BE2C (cell line): Measurements from ENCODE around the gene CILP.

Experiments
- DNase-seq: peaks from one replicate; pipeline ENCODE4 v3.0.0-alpha.2; 2020
- H3K27me3 ChIP-seq: fragments of 250-450 bp; sonication (Bioruptor Pico); 2 replicates; pipeline ENCODE4 v1.5.1; 2020; ENCODE audit warnings: mild to moderate bottlenecking
- H3K36me3 ChIP-seq: fragments of 250-450 bp; sonication (Bioruptor Pico); 2 replicates; pipeline ENCODE4 v1.5.1; 2020; ENCODE audit warnings: mild to moderate bottlenecking
- H3K4me1 ChIP-seq: fragments of 250-450 bp; sonication (Bioruptor Pico); 2 replicates; pipeline ENCODE4 v1.5.1; 2020
- H3K4me3 ChIP-seq: 2 replicates; pipeline ENCODE4 v1.5.1; 2011; ENCODE audit warnings: low read depth, low read length
- H3K9me3 ChIP-seq: fragments of 250-450 bp; sonication (Bioruptor Pico); 2 replicates; pipeline ENCODE4 v1.5.1; 2020
- CTCF ChIP-seq: IDR thresholded peaks from 2 replicates; pipeline ENCODE4 v1.5.1; 2012; ENCODE audit warnings: mild to moderate bottlenecking, low read depth, low read length

CILP gene

GRCh38 chr15:65204236-65204930 is 6.9 kb downstream of the CILP start:
- Histone ChIP-seq H3K27me3 (no peaks in the 10 kb centered on the region), H3K4me1 (peaks cover 3% of the 10 kb centered on the region; the same call in 1 of the 2 replicates), H3K4me3 (no peak overlapping the region), H3K36me3 (no peaks in the 10 kb centered on the region), H3K9me3 (no peaks in the 10 kb centered on the region)
- TF ChIP-seq CTCF: no peak
- no peak for DNase-seq

- no peaks in the 10 kb centered on the region for H3K27me3 ChIP-seq
- no peaks in the 10 kb centered on the region for H3K4me1 ChIP-seq
- DNase-seq: no peak
- no peaks in the 10 kb centered on the region for H3K36me3 ChIP-seq
- no peak overlapping the region for H3K4me3 ChIP-seq
- no peak for TF ChIP-seq CTCF
- H3K9me3 ChIP-seq: no peaks in the 10 kb centered on the region
These were observed 9.4 kb downstream of the CILP start for GRCh38 chr15:65201918-65202317.

GRCh38 chr15:65198571-65198970 is 12.7 kb downstream of the CILP start:
- H3K9me3 ChIP-seq: no peaks in the 10 kb centered on the region
- H3K4me3 ChIP-seq: no peak overlapping the region
- no peaks in the 10 kb centered on the region for H3K27me3 ChIP-seq
- TF ChIP-seq CTCF: no peak
- H3K36me3 ChIP-seq: no peaks in the 10 kb centered on the region
- no peaks in the 10 kb centered on the region for H3K4me1 ChIP-seq
- no peak for DNase-seq

GRCh38 chr15:65197337-65197645 is 14.0 kb downstream of the CILP start:
- Histone ChIP-seq H3K4me1 (no peaks in the 10 kb centered on the region), H3K36me3 (no peaks in the 10 kb centered on the region), H3K4me3 (no peak overlapping the region), H3K9me3 (no peaks in the 10 kb centered on the region), H3K27me3 (no peaks in the 10 kb centered on the region)
- TF ChIP-seq CTCF: no peak
- no peak for DNase-seq

GRCh38 chr15:65196637-65197336 is 14.5 kb downstream of the CILP start:
- TF ChIP-seq CTCF: no peak
- no peak for DNase-seq
- no peaks in the 10 kb centered on the region for H3K27me3 ChIP-seq
- no peak overlapping the region for H3K4me3 ChIP-seq
- H3K4me1 ChIP-seq: no peaks in the 10 kb centered on the region; the same call in 1 of the 2 replicates
- no peaks in the 10 kb centered on the region for H3K36me3 ChIP-seq
- no peaks in the 10 kb centered on the region for H3K9me3 ChIP-seq

GRCh38 chr15:65195548-65195923 is 15.7 kb downstream of the CILP start:
- no peaks in the 10 kb centered on the region; the same call in 1 of the 2 replicates for H3K4me1 ChIP-seq
- no peak for DNase-seq
- no peak for TF ChIP-seq CTCF
- H3K36me3 ChIP-seq: no peaks in the 10 kb centered on the region
- H3K27me3 ChIP-seq: no peaks in the 10 kb centered on the region
- no peak overlapping the region for H3K4me3 ChIP-seq
- no peaks in the 10 kb centered on the region for H3K9me3 ChIP-seq
